B cell (primary cell): ENCODE data around the gene SPX. TPM values are rescaled to one million over a fixed set of nuclear protein-coding genes. Genes with fewer than 3 reads are reported as not detected.

ENCODE experiments used
- ATAC-seq: fragments of 200-7000 bp; cut with Tn5 transposase; one replicate; pipeline ENCODE4 v1.10.0; 2021; ENCODE audit warnings: low read depth, mild to moderate bottlenecking, moderate number of reproducible peaks, moderate library complexity
- CTCF ChIA-PET: fragments of 350-600 bp; sonication (Branson Sonifier 250); formaldehyde crosslinking; loops from one replicate; lab custom pipeline; 2021; ENCODE audit warnings: antibody characterized with exemption, inconsistent platforms; lab: Charles Lee
- POLR2A ChIA-PET: fragments of 350-600 bp; sonication (Branson Sonifier 250); formaldehyde crosslinking; loops from one replicate; lab custom pipeline; 2021; ENCODE audit warnings: antibody characterized with exemption; lab: Charles Lee
- DNase-seq: peaks from one replicate; pipeline ENCODE4 v3.0.0; 2013
- H2AFZ ChIP-seq: 2 replicates; pipeline ENCODE4 v1.6.1; 2012; ENCODE audit warnings: mild to moderate bottlenecking, low read depth, low read length; ENCODE audit not compliant: insufficient read depth, poor library complexity, severe bottlenecking
- H3K27ac ChIP-seq, 2 donors: 1 replicate in 1 of 2; 2 replicates in 1 of 2; pipeline ENCODE4 v1.5.1; 2012 to 2013; ENCODE audit warnings: low read length in 2 of 2, mild to moderate bottlenecking in 2 of 2, moderate library complexity in 1 of 2
- H3K27me3 ChIP-seq, 4 experiments: fragments of 200-600 bp in 1 of 4; sonication (generic) in 1 of 4; replicated peaks in 1 of 4; 1 replicate in 2 of 4; 2 replicates in 2 of 4; pipeline versions ENCODE4 v1.6.1 to v1.7.0; 2013 to 2016; ENCODE audit warnings: low read length in 3 of 4, mild to moderate bottlenecking in 2 of 4, mixed read lengths in 1 of 4, moderate library complexity in 1 of 4; ENCODE audit not compliant: insufficient read depth in 4 of 4, control insufficient read depth in 3 of 4; ENCODE audit errors: control extremely low read depth in 1 of 4
- H3K36me3 ChIP-seq, 2 experiments: replicated peaks in 1 of 2; 1 replicate in 1 of 2; 2 replicates in 1 of 2; pipeline versions ENCODE4 v1.6.1 to v1.7.1; 2013; ENCODE audit warnings: low read length in 1 of 2; ENCODE audit not compliant: insufficient read depth in 2 of 2, control insufficient read depth in 1 of 2; ENCODE audit errors: control extremely low read depth in 1 of 2, extremely low read depth in 1 of 2
- H3K4me1 ChIP-seq, 2 donors: fragments of 200-600 bp in 1 of 2; sonication (generic) in 1 of 2; 1 replicate in 1 of 2; 2 replicates in 1 of 2; pipeline versions ENCODE4 v1.5.1 to v1.6.1; 2013 to 2017; ENCODE audit warnings: low read length in 2 of 2; ENCODE audit not compliant: control insufficient read depth in 2 of 2, insufficient read depth in 2 of 2
- H3K4me2 ChIP-seq: replicated peaks from 2 replicates; pipeline ENCODE3; 2012; ENCODE audit warnings: mild to moderate bottlenecking, low read depth, low read length; ENCODE audit not compliant: poor library complexity, severe bottlenecking
- H3K4me3 ChIP-seq, 5 experiments: fragments of 200-600 bp in 1 of 5; sonication (generic) in 1 of 5; 1 replicate in 3 of 5; 2 replicates in 2 of 5; pipeline versions ENCODE4 v1.5.1 to v1.7.0; 2011 to 2016; ENCODE audit warnings: low read length in 4 of 5, mild to moderate bottlenecking in 4 of 5, low read depth in 2 of 5, control low read depth in 1 of 5, moderate library complexity in 1 of 5; ENCODE audit not compliant: insufficient read depth in 1 of 5; ENCODE audit errors: control extremely low read depth in 1 of 5, extremely low read depth in 1 of 5
- H3K79me2 ChIP-seq: fragments of 200-600 bp; sonication (generic); one replicate; pipeline ENCODE4 v1.6.0; 2016; ENCODE audit warnings: low read length; ENCODE audit not compliant: control insufficient read depth, insufficient read depth
- H3K9ac ChIP-seq: fragments of 200-600 bp; sonication (generic); 2 replicates; pipeline ENCODE4 v1.6.1; 2017; ENCODE audit warnings: mild to moderate bottlenecking, low read length, moderate library complexity
- H3K9me3 ChIP-seq, 3 donors: one replicate each; pipeline versions ENCODE4 v1.6.1 to v1.7.1; 2013; ENCODE audit warnings: low read length in 2 of 3; ENCODE audit not compliant: control insufficient read depth in 2 of 3, insufficient read depth in 1 of 3; ENCODE audit errors: control extremely low read depth in 1 of 3
- H4K20me1 ChIP-seq: 2 replicates; pipeline ENCODE4 v1.6.0; 2012; ENCODE audit warnings: mild to moderate bottlenecking, low read length; ENCODE audit not compliant: insufficient read depth, control insufficient read depth, poor library complexity, severe bottlenecking
- H3K27ac Mint-ChIP-seq: one replicate; pipeline ENCODE4 v1.8.0; 2021; ENCODE audit warnings: mixed read lengths
- H3K27me3 Mint-ChIP-seq: one replicate; pipeline ENCODE4 v1.8.0; 2021; ENCODE audit warnings: mixed read lengths
- H3K4me1 Mint-ChIP-seq: one replicate; pipeline ENCODE4 v1.8.0; 2021; ENCODE audit warnings: mixed read lengths
- H3K4me3 Mint-ChIP-seq: one replicate; pipeline ENCODE4 v1.8.0; 2021; ENCODE audit warnings: mixed read lengths
- H3K9me3 Mint-ChIP-seq: one replicate; pipeline ENCODE4 v1.8.0; 2022; ENCODE audit warnings: mixed read lengths; ENCODE audit not compliant: insufficient read depth
- CTCF ChIP-seq: fragments of 200-600 bp; IDR thresholded peaks from one replicate; pipeline ENCODE4 v1.8.0; 2022; ENCODE audit warnings: antibody characterized with exemption, mild to moderate bottlenecking
- EZH2 ChIP-seq: IDR thresholded peaks from 2 replicates; pipeline ENCODE4 v1.6.1; 2012; ENCODE audit warnings: borderline replicate concordance, low read depth, mild to moderate bottlenecking, moderate library complexity, low read length; ENCODE audit not compliant: insufficient read depth, poor library complexity, severe bottlenecking
- WGBS: methylation state at CpG from one replicate; pipeline ENCODE4 v1.1.5; 2013; ENCODE audit warnings: missing lambda C conversion rate; ENCODE audit not compliant: insufficient coverage; 5-methylcytosine and 5-hydroxymethylcytosine counted together
- intact Hi-C: fragments of 100-400 bp; cut with micrococcal nuclease; formaldehyde crosslinking; loops from one replicate; pipeline ENCODE4 v1.10.0; 2022
- polyA plus RNA-seq: library from polyadenylated mRNA; depleted of rRNA; stranded (reverse); fragments of >200 nt; gene quantifications from 2 replicates; pipeline ENCODE4 v1.2.3, GENCODE V29; 2012
- total RNA-seq, 2 donors: library from RNA; stranded (reverse); fragments of 120-200 nt in 1 of 2; gene quantifications; 1 replicate in 1 of 2; 2 replicates in 1 of 2; pipeline versions ENCODE4 v1.2.3 to v1.2.4, GENCODE V29; 2013 to 2022

Gene SPX
- total and polyA plus RNA-seq, 2 donors (not counting 1 experiment from before 2014, with no cell fraction given) = 0.04 to 0.39 TPM

- H4K20me1 ChIP-seq = no peaks in the 10 kb centered on the region
- no peaks in the 10 kb centered on the region for H3K9me3 Mint-ChIP-seq
- H2AFZ ChIP-seq = no peak overlapping the region
- POLR2A ChIA-PET = no interaction called here
- H3K9me3 ChIP-seq = no peaks in the 10 kb centered on the region
- DNase-seq (no peak), ATAC-seq (no peak)
- H3K27ac Mint-ChIP-seq = no peak overlapping the region
- no peaks in the 10 kb centered on the region for H3K4me1 Mint-ChIP-seq
- CTCF ChIA-PET = no interaction called here
- H3K27me3 Mint-ChIP-seq = peaks cover 18% of the 10 kb centered on the region
- H3K9ac ChIP-seq = no peak overlapping the region
- no peaks in the 10 kb centered on the region for H3K4me1 ChIP-seq
- no peak overlapping the region for H3K4me3 ChIP-seq
- H3K4me2 ChIP-seq = no peak overlapping the region
- no peak for TF ChIP-seq EZH2
- no peak for TF ChIP-seq CTCF
- H3K27ac ChIP-seq = no peak overlapping the region
- no peaks in the 10 kb centered on the region for H3K79me2 ChIP-seq
- no peaks in the 10 kb centered on the region for H3K36me3 ChIP-seq
- H3K4me3 Mint-ChIP-seq = no peak overlapping the region
- H3K27me3 ChIP-seq = peaks cover 0 to 4% (median 0%) of the 10 kb centered on the region in 4 experiments
- intact Hi-C loops = no loop called here
These were observed 13.7 kb downstream of the SPX start for GRCh38 chr12:21539797-21540196.

GRCh38 chr12:21541773-21542172 lies 15.7 kb downstream of the SPX start:
- H3K4me1 Mint-ChIP-seq = no peaks in the 10 kb centered on the region
- H3K4me3 Mint-ChIP-seq = no peak overlapping the region
- H3K4me2 ChIP-seq = no peak overlapping the region
- H3K27ac Mint-ChIP-seq = no peak overlapping the region
- WGBS = no CpG with 5 or more reads among the region's 6 CpGs
- ChIA-PET POLR2A (no interaction called here), CTCF (interaction anchor here (0.7 kb wide), 1 partner anchor 101 kb away, joined by 3 read pairs; no protein-coding TSS in a partner anchor)
- H4K20me1 ChIP-seq = no peaks in the 10 kb centered on the region
- intact Hi-C loops = no loop called here
- TF ChIP-seq EZH2 (no peak), CTCF (no peak)
- H3K4me1 ChIP-seq = no peaks in the 10 kb centered on the region
- H3K27ac ChIP-seq = no peak overlapping the region
- H3K27me3 ChIP-seq = peaks cover 0 to 4% (median 0%) of the 10 kb centered on the region in 4 experiments
- no peak overlapping the region for H3K4me3 ChIP-seq
- H3K9me3 ChIP-seq = no peaks in the 10 kb centered on the region
- ATAC-seq (no peak), DNase-seq (no peak)
- no peaks in the 10 kb centered on the region for H3K79me2 ChIP-seq
- H3K9ac ChIP-seq = no peak overlapping the region
- H2AFZ ChIP-seq = no peak overlapping the region
- peaks cover 21% of the 10 kb centered on the region for H3K27me3 Mint-ChIP-seq
- no peaks in the 10 kb centered on the region for H3K36me3 ChIP-seq
- H3K9me3 Mint-ChIP-seq = no peaks in the 10 kb centered on the region
